Endothelial cell of umbilical vein (primary cell): ENCODE results near the gene RAPGEF4. TPM values are rescaled to one million over a fixed set of nuclear protein-coding genes. Genes with fewer than 3 reads are reported as not detected.

Experiments used
- BruUV-seq: library from RNA; stranded (reverse); fragments of 400-500 nt; replicated peaks from 2 replicates; lab custom pipeline; 2021; lab: Mats Ljungman, UMichigan
- CTCF ChIA-PET: fragments of 300-600, 350-600 bp; sonication (Branson Sonifier 250); formaldehyde crosslinking; loops from one replicate; lab custom pipeline; 2021; ENCODE audit warnings: antibody characterized with exemption, inconsistent platforms; lab: Charles Lee
- POLR2A ChIA-PET: fragments of 300-600, 350-600 bp; sonication (Branson Sonifier 250); formaldehyde crosslinking; loops from one replicate; lab custom pipeline; 2021; ENCODE audit warnings: antibody characterized with exemption, inconsistent platforms; lab: Charles Lee
- DNase-seq: peaks from one replicate; pipeline ENCODE4 v3.0.0-alpha.2; 2011; ENCODE audit warnings: low read depth, low spot score
- FAIRE-seq: peaks from 2 replicates; lab custom pipeline; 2011; peaks lifted over from hg19 to GRCh38; lab: Jason Lieb, UNC
- H2AFZ ChIP-seq: 2 replicates; pipeline ENCODE4 v1.6.0; 2012; ENCODE audit warnings: low read depth, low read length, control low read depth, inconsistent platforms
- H3K27ac ChIP-seq: 2 replicates; pipeline ENCODE4 v1.5.1; 2011; ENCODE audit warnings: low read depth, mild to moderate bottlenecking, control low read depth, low read length, moderate library complexity; ENCODE audit not compliant: insufficient read depth
- H3K27me3 ChIP-seq, 2 experiments: 2 replicates each; pipeline versions ENCODE4 v1.6.0 to v1.6.1; 2011; ENCODE audit warnings: low read length in 2 of 2, mixed read lengths in 1 of 2; ENCODE audit not compliant: control insufficient read depth in 2 of 2, insufficient read depth in 2 of 2
- H3K36me3 ChIP-seq, 2 experiments: 2 replicates in 1 of 2; 3 replicates in 1 of 2; pipeline ENCODE4 v1.5.1; 2011; ENCODE audit warnings: low read length in 2 of 2, mild to moderate bottlenecking in 1 of 2, moderate library complexity in 1 of 2; ENCODE audit not compliant: control insufficient read depth in 2 of 2, insufficient read depth in 2 of 2; ENCODE audit errors: extremely low read depth in 1 of 2
- H3K4me1 ChIP-seq: 3 replicates; pipeline ENCODE4 v1.5.1; 2011; ENCODE audit warnings: mild to moderate bottlenecking, low read length; ENCODE audit not compliant: control insufficient read depth, insufficient read depth; ENCODE audit errors: extremely low read depth
- H3K4me2 ChIP-seq: 2 replicates; pipeline ENCODE4 v1.6.1; 2011; ENCODE audit warnings: low read length, control low read depth, mixed read lengths; ENCODE audit not compliant: insufficient read depth
- H3K4me3 ChIP-seq, 3 experiments: fragments of 200-600 bp in 1 of 3; sonication (generic), shearing (Covaris generic) in 1 of 3; replicated peaks in 1 of 3; 2 replicates each; pipeline ENCODE4 v1.5.1; 2011 to 2016; ENCODE audit warnings: control low read depth in 3 of 3, low read length in 3 of 3, mild to moderate bottlenecking in 2 of 3, inconsistent platforms in 1 of 3, low read depth in 1 of 3, moderate library complexity in 1 of 3; ENCODE audit not compliant: insufficient read depth in 1 of 3
- H3K79me2 ChIP-seq: 2 replicates; pipeline ENCODE4 v1.6.0; 2012; ENCODE audit warnings: low read length, inconsistent platforms; ENCODE audit not compliant: control insufficient read depth, insufficient read depth
- H3K9ac ChIP-seq: replicated peaks from 2 replicates; pipeline ENCODE3; 2011; ENCODE audit warnings: low read length, control low read depth; ENCODE audit not compliant: insufficient read depth; ENCODE audit errors: extremely low read depth
- H3K9me1 ChIP-seq: replicated peaks from 3 replicates; pipeline ENCODE4 v1.6.0; 2011; ENCODE audit warnings: mild to moderate bottlenecking, low read length; ENCODE audit not compliant: control insufficient read depth, insufficient read depth; ENCODE audit errors: extremely low read depth
- H3K9me3 ChIP-seq: replicated peaks from 2 replicates; pipeline ENCODE4 v1.5.1; 2012; ENCODE audit warnings: low read length, inconsistent platforms; ENCODE audit not compliant: control insufficient read depth, insufficient read depth
- H4K20me1 ChIP-seq: replicated peaks from 2 replicates; pipeline ENCODE3; 2011; ENCODE audit warnings: mild to moderate bottlenecking, low read length; ENCODE audit not compliant: control insufficient read depth, insufficient read depth; ENCODE audit errors: extremely low read depth
- CTCF ChIP-seq, 2 donors: IDR thresholded peaks; 1 replicate in 1 of 2; 2 replicates in 1 of 2; pipeline ENCODE4 v1.5.1; 2011; ENCODE audit warnings: low read length in 2 of 2, mild to moderate bottlenecking in 2 of 2, moderate library complexity in 2 of 2, control low read depth in 1 of 2, inconsistent platforms in 1 of 2, low read depth in 1 of 2; ENCODE audit not compliant: insufficient read depth in 1 of 2; ENCODE audit errors: extremely low read depth in 1 of 2
- EZH2 ChIP-seq: IDR thresholded peaks from 2 replicates; pipeline ENCODE4 v1.6.1; 2012; ENCODE audit warnings: borderline replicate concordance, low read depth, mild to moderate bottlenecking, moderate library complexity, low read length, inconsistent platforms; ENCODE audit not compliant: severe bottlenecking
- FOS ChIP-seq: IDR thresholded peaks from 2 replicates; pipeline ENCODE4 v1.6.1; 2011; ENCODE audit warnings: mild to moderate bottlenecking, low read length, moderate library complexity, borderline replicate concordance; ENCODE audit not compliant: insufficient read depth
- GATA2 ChIP-seq: IDR thresholded peaks from 2 replicates; pipeline ENCODE4 v1.7.0; 2011; ENCODE audit warnings: low read depth, mild to moderate bottlenecking, moderate library complexity, mixed read lengths, low read length; ENCODE audit not compliant: insufficient read length, insufficient read depth
- JUN ChIP-seq: IDR thresholded peaks from 2 replicates; pipeline ENCODE4 v1.6.1; 2011; ENCODE audit warnings: borderline replicate concordance, low read depth; ENCODE audit not compliant: insufficient read length, insufficient read depth
- MAX ChIP-seq: IDR thresholded peaks from 2 replicates; pipeline ENCODE4 v1.6.1; 2011; ENCODE audit not compliant: insufficient read depth, insufficient read length
- MYC ChIP-seq: IDR thresholded peaks from one replicate; pipeline ENCODE4 v1.6.1; 2011; ENCODE audit warnings: mild to moderate bottlenecking, low read depth, low read length
- POLR2A ChIP-seq: IDR thresholded peaks from 2 replicates; pipeline ENCODE4 v1.6.1; 2012; ENCODE audit warnings: low read depth, mild to moderate bottlenecking, control low read depth, low read length
- POLR2AphosphoS5 ChIP-seq: IDR thresholded peaks from 2 replicates; pipeline ENCODE4 v1.6.1; 2012; ENCODE audit warnings: low read depth, mild to moderate bottlenecking, control low read depth, low read length, moderate library complexity; ENCODE audit not compliant: insufficient read depth
- dilution Hi-C: fragments of 300-500 bp; cut with MboI; formaldehyde crosslinking; loops from one replicate; pipeline ENCODE4 v1.15.0; 2019; ENCODE audit warnings: low sequenced_read_pairs; ENCODE audit not compliant: extremely low pct_ligation_motif_present
- intact Hi-C: fragments of 100-400 bp; cut with micrococcal nuclease; formaldehyde crosslinking; loops from one replicate; pipeline ENCODE4 v1.10.0; 2022
- polyA plus RNA-seq, 4 experiments: library from polyadenylated mRNA; depleted of rRNA in 3 of 4; stranded (reverse) in 3 of 4; unstranded in 1 of 4; fragments of >200 nt; gene quantifications; 2 replicates each; pipeline versions ENCODE4 v1.2.1 to v1.2.3, GENCODE V29; 2011 to 2012; ENCODE audit warnings: missing spikeins in 1 of 4
- total RNA-seq: library from RNA; stranded (reverse); gene quantifications from 2 replicates; pipeline ENCODE4 v1.2.3, GENCODE V29; 2021

The RAPGEF4 gene
- total and polyA plus RNA-seq, 2 donors (not counting 3 experiments of a cell fraction or from before 2014, with no cell fraction given), result 7.2 to 9.2 TPM

GRCh38 chr2:173077506-173078177 is 342.0 kb downstream of the RAPGEF4 start:
- H2AFZ ChIP-seq, result no peak overlapping the region
- peaks cover 47% of the 10 kb centered on the region for H3K79me2 ChIP-seq
- H3K36me3 ChIP-seq, result no peaks in the 10 kb centered on the region
- intact Hi-C loops (loop anchor here (1.0 to 5.0 kb wide), 3 partner anchors 28 to 277 kb away; partner anchors contain the start of gene CDCA7), dilution Hi-C loops (no loop called here)
- H3K9me3 ChIP-seq, result no peaks in the 10 kb centered on the region
- no peaks in the 10 kb centered on the region for H3K9me1 ChIP-seq
- BruUV-seq, result no TSS peak
- ChIA-PET POLR2A (no interaction called here), CTCF (interaction anchor here (1.0 to 3.5 kb wide), 4 partner anchors 13 to 132 kb away, joined by 3 to 23 read pairs (median 7); no protein-coding TSS in a partner anchor)
- no peak for TF ChIP-seq MAX
- no peak for TF ChIP-seq FOS
- no peak for TF ChIP-seq JUN
- H3K27ac ChIP-seq, result no peak overlapping the region
- DNase-seq (peak; percentile 73), FAIRE-seq (peak; percentile 15)
- H4K20me1 ChIP-seq, result no peaks in the 10 kb centered on the region
- peak overlapping the region; percentile 87 for H3K9ac ChIP-seq
- H3K4me3 ChIP-seq, result peak overlapping the region in 1 of 3 experiments; percentile 86
- peak overlapping the region; percentile 97 for H3K4me2 ChIP-seq
- no peaks in the 10 kb centered on the region for H3K27me3 ChIP-seq
- H3K4me1 ChIP-seq, result peaks cover 15% of the 10 kb centered on the region

DNA sequence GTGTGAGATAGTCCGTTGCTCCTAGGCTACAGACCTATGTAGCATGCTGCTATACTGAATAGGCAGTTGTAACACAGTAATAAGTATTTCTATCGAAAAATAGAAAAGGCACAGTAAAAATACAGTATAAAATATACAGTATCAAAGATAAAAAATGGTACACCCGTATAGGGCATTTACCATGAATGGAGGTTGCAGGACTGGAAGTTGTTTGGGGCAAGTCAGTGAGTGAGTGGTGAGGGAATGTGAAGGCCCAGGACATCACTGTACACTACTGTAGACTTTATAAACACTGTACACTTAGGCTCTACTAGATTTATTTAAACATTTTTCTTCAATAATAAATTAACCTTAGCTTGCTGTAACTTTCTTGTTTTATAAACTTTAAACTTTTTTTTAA is 343.5 kb downstream of the RAPGEF4 start:
- Histone ChIP-seq H3K27me3 (no peaks in the 10 kb centered on the region), H4K20me1 (no peaks in the 10 kb centered on the region), H3K4me2 (no peak overlapping the region), H2AFZ (no peak overlapping the region), H3K4me1 (peaks cover 15% of the 10 kb centered on the region), H3K27ac (no peak overlapping the region), H3K36me3 (no peaks in the 10 kb centered on the region), H3K9me1 (no peaks in the 10 kb centered on the region), H3K79me2 (peaks cover 48% of the 10 kb centered on the region), H3K9me3 (no peaks in the 10 kb centered on the region), H3K4me3 (no peak overlapping the region), H3K9ac (no peak overlapping the region)
- CTCF ChIA-PET, result interaction anchor here (1.2 to 1.8 kb wide), 3 partner anchors 12 to 125 kb away, joined by 3 to 7 read pairs (median 4); no protein-coding TSS in a partner anchor
- DNase-seq (no peak), FAIRE-seq (no peak)
- intact Hi-C loops (loop anchor here (5.0 kb wide), 1 partner anchor 112 kb away; no protein-coding TSS in a partner anchor), dilution Hi-C loops (no loop called here)
- POLR2A ChIA-PET, result no interaction called here
- TF ChIP-seq POLR2A, result no peak
- TF ChIP-seq JUN, result no peak
- TF ChIP-seq FOS, result no peak
- no peak for TF ChIP-seq EZH2
- TF ChIP-seq CTCF (IDR thresholded peaks at IDR 0.05; ENCODE audit: extremely low read depth in 1 of 2, insufficient read depth in 1 of 2, low read depth in 1 of 2, low read length in 2 of 2), result no peak
- no peak for TF ChIP-seq GATA2
- no peak for TF ChIP-seq MYC
- TF ChIP-seq MAX, result no peak
- TF ChIP-seq POLR2AphosphoS5, result no peak
- no TSS peak for BruUV-seq
